Fibroblast of peridontal ligament (primary cell): ENCODE results near the gene ASB6.
A peak's percentile ranks its signal among the peaks of the same experiment; 100 is the strongest.
"Not testable (repeated sequence)": the region's sequence is repeated elsewhere in the genome, so short reads cannot be mapped to it uniquely, and the experiment has no call there.

Experiments
- DNase-seq: peaks from one replicate; pipeline ENCODE4 v3.0.0-alpha.2; 2010; ENCODE audit errors: extremely low read depth

Gene ASB6

DNA sequence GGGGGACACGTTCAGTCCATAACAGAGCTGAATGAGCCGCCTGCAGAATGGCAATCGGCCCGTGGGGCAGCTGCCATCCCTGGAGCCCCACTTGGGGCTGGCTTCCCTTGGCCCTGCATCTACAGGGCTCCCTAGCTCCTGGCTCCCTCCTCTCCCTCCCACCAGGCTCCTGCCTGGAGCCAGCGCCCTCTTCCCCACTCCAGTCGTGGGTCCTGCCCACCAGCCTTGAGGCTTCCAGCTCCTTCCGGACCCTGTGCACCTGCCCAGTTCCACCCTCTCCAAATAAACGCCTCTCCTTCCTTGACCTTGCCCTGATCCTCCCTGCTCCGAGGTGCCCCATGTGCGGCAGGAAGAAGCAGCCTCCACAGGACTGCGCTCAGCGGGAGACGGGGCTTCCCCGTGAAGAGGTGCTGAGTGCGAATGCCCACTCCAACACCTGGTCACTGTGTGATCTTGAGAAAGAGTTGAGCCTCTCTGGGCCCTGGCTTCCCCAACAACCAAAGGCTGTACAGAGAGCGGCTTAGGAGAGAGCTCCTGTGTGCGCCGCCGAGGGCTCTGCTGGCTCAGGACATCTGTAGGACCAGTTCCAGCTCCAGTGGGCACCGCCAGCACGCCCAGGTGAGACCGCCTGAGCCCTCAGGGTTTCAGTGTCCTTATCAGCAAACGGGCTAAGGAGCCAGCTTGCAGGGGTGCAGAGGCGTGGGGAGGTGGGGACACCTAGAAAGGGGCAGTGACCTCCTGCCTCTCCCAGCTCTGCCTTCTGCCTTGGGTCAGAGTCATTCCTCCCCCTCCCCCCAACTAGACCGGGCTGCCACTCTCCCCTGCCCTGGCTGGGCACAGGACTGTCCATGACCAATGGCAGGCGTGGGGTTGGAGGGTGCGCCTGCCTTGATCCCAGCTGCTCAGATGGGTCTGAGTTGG, 33.1 kb downstream of the ASB6 start:
- no peak for DNase-seq

DNA sequence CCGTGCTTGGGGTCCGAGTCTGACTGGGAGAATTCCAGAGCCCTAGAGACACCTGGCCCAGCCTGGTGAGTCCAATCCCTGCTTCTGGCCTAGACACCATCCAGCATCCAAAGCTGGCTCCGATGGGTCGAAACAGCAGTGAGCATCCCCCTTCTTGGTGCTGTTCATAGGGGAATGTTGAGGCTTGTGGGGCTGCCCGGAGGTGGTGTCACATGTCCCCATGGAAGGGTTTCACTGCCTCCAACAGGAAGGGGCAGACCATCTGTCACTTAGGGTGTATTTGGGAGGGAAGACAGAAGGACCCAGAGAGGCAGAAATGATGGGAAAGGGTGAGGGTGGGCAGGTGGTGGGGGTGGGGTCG, 34.9 kb downstream of the ASB6 start:
- DNase-seq: no peak

- DNase-seq: peak; percentile 38
Observed at GRCh38 chr9:129606161-129607026, 35.6 kb downstream of the ASB6 start.

DNA sequence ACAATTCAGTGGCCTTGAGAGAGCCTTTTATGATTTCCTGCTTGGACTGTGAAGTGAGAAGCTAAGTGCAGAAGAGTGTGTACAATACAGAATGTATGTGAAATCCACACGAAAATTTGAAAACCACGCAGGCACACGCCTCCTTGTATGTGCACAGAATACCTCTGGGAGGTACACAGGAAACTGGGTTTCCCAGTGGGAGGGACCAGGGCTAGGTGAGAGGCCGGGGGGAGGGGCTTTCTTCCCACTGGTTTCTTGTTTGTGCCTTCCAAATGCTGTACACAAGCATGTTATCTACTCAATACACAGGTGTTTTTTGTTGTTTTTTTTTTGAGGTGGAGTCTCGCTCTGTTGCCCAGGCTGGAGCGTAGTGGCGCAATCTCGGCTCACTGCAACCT, 37.2 kb downstream of the ASB6 start:
- no peak for DNase-seq

GRCh38 chr9:129604056-129604765, 37.7 kb downstream of the ASB6 start:
- DNase-seq: no peak

DNA sequence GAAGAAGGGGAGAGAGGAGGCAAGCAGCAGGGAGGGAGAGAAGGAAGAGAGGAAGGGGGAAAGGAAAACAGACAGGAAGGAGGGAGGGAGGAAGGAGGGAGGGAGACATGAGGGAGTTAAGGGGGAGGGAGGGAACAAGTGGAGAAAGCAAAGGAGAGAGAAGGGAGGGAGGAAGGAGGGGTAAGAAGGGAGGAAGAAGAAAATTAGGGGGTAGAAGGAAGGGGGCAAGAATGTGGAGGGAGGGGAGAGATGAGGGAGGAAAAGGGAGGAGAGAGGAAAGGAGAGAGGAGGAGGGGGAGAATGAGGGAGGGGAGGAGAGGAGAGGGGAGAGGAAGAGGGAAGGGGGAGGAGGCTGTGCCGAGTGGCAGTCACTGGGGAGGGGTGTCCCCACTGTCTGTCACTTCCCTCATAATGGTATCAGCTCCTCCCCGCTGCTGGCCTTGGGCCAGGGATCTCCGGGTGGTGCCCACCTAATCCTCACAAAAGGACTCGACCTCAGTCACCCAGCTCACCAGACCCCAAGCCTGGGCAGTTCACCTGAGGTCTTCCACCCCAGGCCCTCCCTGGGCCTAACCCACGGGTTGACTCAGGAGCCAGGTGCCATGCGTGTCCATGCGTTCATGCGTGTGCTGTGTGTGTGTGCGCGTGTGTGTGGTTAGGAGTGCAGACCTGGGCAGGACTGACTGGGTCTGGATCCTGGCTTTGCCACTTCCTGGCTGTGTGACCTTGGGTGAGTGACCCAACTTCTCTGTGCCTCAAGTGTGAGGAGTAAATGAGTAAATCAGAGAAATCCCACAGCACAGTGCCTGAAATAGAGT, 39.1 kb downstream of the ASB6 start:
- DNase-seq: no peak

- no peak for DNase-seq
Observed at GRCh38 chr9:129601082-129601674, 40.8 kb downstream of the ASB6 start.

DNA sequence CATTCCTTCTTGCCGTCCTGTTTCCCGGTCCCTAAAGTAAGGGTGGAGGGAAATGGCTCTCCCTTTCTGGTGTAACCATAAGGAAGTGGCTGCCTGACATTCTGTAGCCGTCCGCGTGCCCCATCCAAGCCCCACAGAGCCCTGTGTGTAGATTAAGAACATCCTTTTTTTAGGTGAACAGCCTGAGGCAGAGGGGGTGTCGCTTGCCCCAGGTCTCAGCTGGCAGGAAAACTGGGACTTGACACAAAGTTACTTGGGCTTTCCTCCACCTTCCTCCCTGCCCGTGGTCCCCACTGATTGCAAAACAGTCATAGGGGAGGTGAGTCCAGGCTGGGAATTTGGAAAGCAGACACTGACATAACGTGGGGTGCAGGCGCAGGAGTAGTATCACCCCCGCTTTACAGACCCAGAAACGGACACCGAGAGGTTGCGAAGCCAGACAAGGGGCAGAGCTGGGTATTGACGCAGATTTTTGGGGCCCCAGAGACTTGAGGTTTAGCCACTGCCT, 43.8 kb downstream of the ASB6 start:
- DNase-seq: no peak

DNA sequence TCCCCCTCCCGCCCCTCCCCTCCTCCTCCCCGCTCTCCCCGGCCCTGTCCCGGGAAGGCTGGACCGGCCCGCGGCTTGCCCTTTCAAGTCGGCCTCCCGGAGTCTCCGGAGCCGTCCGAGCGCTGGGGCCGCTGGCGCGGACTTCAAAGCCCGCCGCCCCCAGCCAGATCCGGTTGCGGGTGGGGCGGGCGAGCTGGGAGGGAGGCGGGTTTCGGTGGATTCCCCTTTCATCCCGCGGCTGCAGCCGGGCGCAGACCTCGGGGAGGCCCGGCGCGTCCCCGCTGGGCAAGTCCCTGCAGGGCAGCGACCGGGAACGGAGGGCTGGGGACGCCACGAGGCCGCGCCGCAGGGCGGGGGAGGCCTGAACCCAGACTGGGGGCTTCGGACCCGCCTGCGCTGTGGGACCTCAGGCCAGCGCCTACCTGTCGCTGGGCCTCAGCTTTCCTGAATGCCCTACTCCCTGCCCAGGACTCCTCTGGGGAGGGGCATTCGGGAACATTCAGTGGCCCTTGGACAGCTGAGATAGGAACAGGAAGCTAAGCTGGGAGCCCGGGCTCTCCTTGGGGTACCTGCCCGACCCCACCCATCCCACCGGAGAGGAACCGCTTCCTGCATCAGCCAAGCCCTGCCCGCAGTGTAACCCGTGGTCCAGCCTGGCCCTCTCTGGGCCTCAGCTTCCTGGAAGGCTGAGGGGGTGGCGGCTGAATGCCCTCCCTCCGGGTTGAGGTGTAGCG, 44.4 kb downstream of the ASB6 start:
- no peak for DNase-seq

- no peak for DNase-seq
Observed at GRCh38 chr9:129596541-129597331, 45.2 kb downstream of the ASB6 start.

GRCh38 chr9:129595903-129596540, 45.9 kb downstream of the ASB6 start:
- no peak for DNase-seq

- no peak for DNase-seq
Observed at GRCh38 chr9:129595311-129595741, 46.6 kb downstream of the ASB6 start.

DNA sequence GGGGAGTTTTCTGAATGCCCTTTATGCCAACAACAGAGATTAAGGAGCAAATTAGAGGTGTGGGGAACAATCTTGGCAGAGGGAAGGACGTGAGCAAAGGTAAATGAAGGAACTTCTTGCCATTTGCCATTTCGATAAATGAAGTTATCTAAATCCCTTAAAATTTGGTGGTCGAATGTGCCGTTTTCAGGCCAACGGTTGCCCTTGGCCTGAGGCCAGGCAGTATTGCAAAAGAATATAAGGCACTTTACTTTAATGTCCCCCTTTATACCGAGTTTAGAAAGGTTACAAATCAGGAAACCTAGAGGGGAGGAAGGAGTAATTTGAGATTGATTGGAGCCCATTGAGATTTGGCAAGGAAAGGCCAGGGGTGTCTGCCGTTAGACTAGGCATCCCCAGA, 47.3 kb downstream of the ASB6 start:
- DNase-seq: no peak

- DNase-seq: not testable (repeated sequence)
Observed at GRCh38 chr9:129592790-129593189, 49.2 kb downstream of the ASB6 start.

GRCh38 chr9:129591916-129592315, 50.0 kb downstream of the ASB6 start:
- no peak for DNase-seq

- DNase-seq: no peak
Observed at GRCh38 chr9:129590466-129590865, 51.5 kb downstream of the ASB6 start.

- DNase-seq: peak; percentile 56
Observed at GRCh38 chr9:129587487-129588262, 54.3 kb downstream of the ASB6 start.

DNA sequence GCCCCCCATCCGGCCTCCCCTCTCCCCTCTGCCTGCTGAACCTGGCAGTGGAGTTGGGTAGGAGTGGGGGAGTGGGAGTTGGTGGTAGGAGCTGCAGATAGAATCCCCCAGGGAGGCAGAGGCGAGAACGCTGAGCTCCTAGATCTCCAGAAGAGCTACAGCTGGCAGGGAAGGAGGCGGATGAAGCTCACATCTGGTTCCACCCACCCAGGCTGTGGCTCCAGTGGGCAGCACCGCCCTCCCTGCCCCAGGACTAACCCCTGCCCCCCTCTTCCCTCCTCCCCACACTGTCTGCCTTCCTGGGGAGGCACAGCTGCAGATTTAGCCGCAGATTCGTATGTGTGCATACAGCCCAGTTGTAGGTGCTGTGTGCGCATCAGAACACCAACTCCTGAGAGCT, 55.3 kb downstream of the ASB6 start:
- DNase-seq: peak; percentile 57
